ENCODE measurements around the gene SLC19A2.
"Not testable (repeated sequence)": the region's sequence is repeated elsewhere in the genome, so short reads cannot be mapped to it uniquely, and the experiment has no call there.

The SLC19A2 gene

DNA sequence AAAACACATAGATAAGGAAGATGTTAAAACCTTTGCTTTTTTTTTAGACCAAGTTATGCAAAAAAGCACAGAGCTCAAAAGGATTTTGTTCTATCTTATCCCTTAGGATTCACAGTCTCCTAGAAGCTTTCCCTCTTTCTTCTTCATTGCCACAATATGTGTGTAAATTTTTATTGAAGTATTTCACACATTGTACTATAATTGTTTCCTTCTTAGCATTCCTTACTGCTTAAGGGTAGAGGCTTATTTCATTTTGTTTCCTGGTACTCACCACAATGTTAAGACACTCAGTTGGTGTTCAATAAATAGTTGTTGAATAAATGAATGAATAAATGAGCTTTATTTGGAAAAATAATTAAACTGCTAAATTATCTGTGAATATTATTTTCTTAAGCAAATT, 29.9 kb upstream of the SLC19A2 start:
- no peak overlapping the region for H3K4me3 Mint-ChIP-seq
- H3K36me3 Mint-ChIP-seq (ENCODE audit: low read depth), result peaks cover 73% of the 10 kb centered on the region
- H3K9me3 Mint-ChIP-seq, result no peaks in the 10 kb centered on the region
- H3K4me1 Mint-ChIP-seq, result no peaks in the 10 kb centered on the region
- H3K27me3 Mint-ChIP-seq, result no peaks in the 10 kb centered on the region
- DNase-seq (no peak), ATAC-seq (no peak)
- no peak overlapping the region for H3K27ac Mint-ChIP-seq

DNA sequence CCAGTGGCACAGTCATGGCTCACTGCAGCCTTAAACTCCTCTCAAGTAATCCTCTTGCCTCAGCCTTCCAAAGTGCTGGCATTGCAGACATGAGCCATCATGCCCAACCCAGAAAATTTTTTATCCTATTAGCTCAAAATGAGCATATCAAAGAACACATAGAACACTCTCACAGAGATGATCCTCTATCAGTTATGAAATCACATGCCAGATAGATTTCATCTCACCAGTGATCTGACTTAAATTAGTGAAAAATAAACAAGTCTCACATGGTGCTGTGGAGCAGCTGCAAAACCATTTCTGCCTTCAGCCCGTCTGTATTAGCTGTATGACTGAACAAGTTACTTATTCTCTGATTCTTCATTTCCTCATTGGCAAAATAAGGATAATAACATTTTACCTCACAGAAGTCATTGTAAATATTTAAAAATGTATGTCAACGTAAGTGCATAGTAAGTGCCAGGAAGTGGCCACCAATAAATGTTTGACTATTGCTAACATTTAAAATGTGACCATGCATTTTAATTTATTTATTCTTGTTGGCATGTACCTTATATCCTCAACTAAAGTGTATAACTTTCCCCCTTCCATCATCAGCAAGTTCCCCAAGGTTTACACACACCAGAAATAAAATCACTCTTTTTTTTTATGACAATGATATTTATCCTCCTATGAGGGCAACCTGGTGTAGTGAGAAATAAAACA, 29.0 kb upstream of the SLC19A2 start:
- no peak overlapping the region for H3K4me3 Mint-ChIP-seq
- no peaks in the 10 kb centered on the region for H3K9me3 Mint-ChIP-seq
- no peak for DNase-seq
- no peaks in the 10 kb centered on the region for H3K27me3 Mint-ChIP-seq
- no peaks in the 10 kb centered on the region for H3K4me1 Mint-ChIP-seq
- peaks cover 66% of the 10 kb centered on the region for H3K36me3 Mint-ChIP-seq (ENCODE audit: low read depth)
- ATAC-seq, result no peak
- H3K27ac Mint-ChIP-seq, result no peak overlapping the region

DNA sequence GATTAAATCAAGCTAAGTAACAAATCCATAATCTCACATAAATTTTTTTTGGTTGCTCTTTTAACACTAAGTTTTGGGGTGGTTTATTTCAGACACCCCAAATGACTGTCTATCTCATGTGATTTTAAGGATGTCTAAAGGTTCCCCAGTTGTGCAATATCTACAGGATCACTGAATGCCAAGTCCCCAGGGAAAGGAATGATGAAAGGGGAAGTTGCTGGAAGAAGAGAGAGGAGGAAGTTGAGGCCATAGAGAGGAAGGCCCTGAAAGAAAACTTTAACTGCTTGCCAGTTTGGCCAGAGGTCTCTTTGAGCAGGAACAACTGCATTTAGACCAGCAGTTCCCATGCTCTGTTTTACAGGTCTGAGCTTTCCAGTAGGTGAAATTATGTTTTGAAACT, 27.5 kb upstream of the SLC19A2 start:
- no peaks in the 10 kb centered on the region for H3K9me3 Mint-ChIP-seq
- H3K4me1 Mint-ChIP-seq, result peaks cover 7% of the 10 kb centered on the region
- DNase-seq (no peak), ATAC-seq (no peak)
- no peaks in the 10 kb centered on the region for H3K27me3 Mint-ChIP-seq
- H3K36me3 Mint-ChIP-seq (ENCODE audit: low read depth), result peaks cover 55% of the 10 kb centered on the region
- H3K4me3 Mint-ChIP-seq, result no peak overlapping the region
- no peak overlapping the region for H3K27ac Mint-ChIP-seq

DNA sequence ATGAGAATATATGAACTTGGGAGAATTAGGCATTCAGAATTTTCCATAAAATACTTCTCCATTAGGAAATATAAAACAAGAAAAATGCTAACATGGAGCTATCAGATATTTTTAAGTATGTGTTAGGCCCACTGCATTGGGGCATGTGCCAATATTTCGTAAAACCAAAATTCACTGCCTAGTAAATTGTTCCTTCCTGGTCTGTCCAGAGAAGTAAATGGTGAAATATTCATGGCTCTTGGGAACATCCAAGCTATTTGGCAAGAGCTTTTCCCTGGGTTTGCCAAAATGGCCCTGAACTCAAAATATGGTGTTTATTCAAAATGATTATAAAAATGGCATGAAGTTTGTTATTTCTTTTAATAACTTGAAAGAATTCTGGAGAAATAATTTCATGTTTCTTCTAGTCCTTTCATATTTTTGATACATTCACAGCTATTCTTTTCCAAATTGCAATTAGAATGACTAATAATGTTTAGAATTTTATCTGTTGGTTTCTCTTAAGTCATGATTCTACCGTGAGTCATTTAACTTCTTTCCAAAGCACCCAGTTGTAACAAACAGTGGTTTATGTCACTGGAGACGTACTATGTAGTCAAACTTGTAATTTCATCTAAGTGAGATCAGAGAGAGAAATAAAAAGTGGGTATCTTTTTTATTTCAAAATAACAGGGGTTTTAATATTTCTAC, 25.7 kb upstream of the SLC19A2 start:
- Mint-ChIP-seq H3K4me1 (peaks cover 7% of the 10 kb centered on the region), H3K36me3 (ENCODE audit: low read depth) (peaks cover 39% of the 10 kb centered on the region)
- no peak for DNase-seq

DNA sequence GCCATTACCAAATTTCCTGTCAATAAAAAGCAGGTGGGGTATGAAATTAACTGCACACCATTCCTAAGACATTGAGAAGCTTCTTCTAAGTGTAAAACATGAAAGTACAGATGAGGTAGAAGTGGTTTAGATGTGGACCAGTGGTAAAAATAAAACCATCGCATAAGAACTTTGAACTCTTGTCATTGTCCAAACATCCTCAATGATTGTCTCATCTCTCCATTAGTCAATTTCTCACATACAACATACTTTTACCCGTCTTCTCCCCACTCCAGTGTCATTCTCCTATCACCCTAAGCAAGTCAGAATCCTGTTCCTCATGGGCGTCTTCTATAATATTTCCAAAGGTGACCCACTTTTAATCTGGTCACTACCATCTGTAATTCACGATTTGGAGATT, 24.3 kb upstream of the SLC19A2 start:
- Mint-ChIP-seq H3K27me3 (no peaks in the 10 kb centered on the region), H3K4me3 (no peak overlapping the region), H3K9me3 (no peaks in the 10 kb centered on the region), H3K36me3 (ENCODE audit: low read depth) (peaks cover 27% of the 10 kb centered on the region), H3K4me1 (peaks cover 7% of the 10 kb centered on the region), H3K27ac (no peak overlapping the region)
- DNase-seq (no peak), ATAC-seq (no peak)

More for the DNA sequence above, 25.7 kb upstream of the SLC19A2 start:
- H3K9me3 Mint-ChIP-seq, result no peaks in the 10 kb centered on the region
- H3K27ac Mint-ChIP-seq, result no peak overlapping the region
- ATAC-seq, result no peak
- H3K27me3 Mint-ChIP-seq, result no peaks in the 10 kb centered on the region
- H3K4me3 Mint-ChIP-seq, result no peak overlapping the region

DNA sequence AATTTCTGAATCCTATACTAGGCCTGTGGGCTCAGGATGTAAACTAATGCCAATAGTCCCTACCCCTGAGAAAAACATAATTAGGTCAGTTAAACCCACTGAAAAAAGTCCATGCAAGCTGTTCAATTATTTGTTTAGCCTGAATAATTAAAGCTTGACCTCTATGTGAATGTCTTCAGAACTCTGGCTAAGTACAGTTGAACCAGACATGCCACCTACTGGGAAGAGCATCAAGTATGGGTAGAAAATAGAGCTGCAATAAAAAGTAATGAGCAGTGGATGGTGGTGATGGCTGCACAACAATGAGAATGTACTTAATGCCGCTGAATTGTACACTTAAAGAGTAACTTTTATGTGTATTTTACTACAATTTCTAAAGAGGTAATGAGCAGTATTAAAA, 23.6 kb upstream of the SLC19A2 start:
- Mint-ChIP-seq H3K36me3 (ENCODE audit: low read depth) (peaks cover 23% of the 10 kb centered on the region), H3K4me1 (peaks cover 7% of the 10 kb centered on the region), H3K27ac (no peak overlapping the region), H3K9me3 (no peaks in the 10 kb centered on the region), H3K4me3 (no peak overlapping the region), H3K27me3 (no peaks in the 10 kb centered on the region)
- DNase-seq, result no peak
- no peak for ATAC-seq

DNA sequence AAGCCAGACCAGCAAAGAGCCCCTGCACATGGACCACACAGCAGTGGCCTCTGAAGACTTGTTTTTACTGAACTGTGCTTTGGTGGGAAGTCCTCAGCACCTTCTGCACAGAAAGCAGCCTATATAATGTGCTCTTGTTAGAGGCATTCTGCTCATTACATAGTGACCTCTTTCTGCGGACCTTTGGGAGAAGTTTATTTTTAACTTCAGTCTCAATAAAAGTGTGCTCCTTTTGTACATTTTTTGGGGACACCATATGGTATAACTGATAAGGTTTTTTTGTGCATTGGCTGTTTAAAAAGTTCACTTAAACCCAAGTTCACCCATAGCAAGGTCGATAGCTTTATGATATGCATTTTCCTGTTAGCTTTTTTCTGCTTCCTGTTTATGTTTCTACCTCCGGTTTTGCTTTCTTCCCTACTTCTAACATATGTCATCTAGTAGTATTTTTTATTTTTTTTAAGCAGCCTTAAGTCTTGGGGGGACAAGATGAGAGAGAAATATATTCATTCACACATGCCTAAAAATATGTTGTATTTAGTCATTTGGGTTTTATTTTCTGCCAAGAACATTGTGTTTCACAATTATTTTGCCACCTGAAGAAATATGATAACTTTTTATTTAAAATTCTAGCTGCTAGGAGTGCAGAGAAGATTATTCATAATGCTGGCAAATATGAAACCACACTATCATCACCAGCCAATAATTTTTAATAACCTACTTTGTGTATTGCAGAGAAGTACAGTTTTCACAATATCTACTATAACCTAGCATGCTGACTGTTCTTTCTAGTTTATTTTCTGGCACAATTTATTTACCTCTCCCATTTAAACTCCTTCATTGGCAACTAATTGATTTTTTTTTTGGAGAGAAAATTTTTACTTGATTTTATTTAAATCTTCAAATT, 22.9 kb upstream of the SLC19A2 start:
- H3K9me3 Mint-ChIP-seq, result no peaks in the 10 kb centered on the region
- no peak for DNase-seq
- no peaks in the 10 kb centered on the region for H3K27me3 Mint-ChIP-seq
- H3K4me3 Mint-ChIP-seq, result no peak overlapping the region
- peaks cover 23% of the 10 kb centered on the region for H3K36me3 Mint-ChIP-seq (ENCODE audit: low read depth)
- ATAC-seq, result no peak
- peaks cover 7% of the 10 kb centered on the region for H3K4me1 Mint-ChIP-seq
- H3K27ac Mint-ChIP-seq, result no peak overlapping the region

DNA sequence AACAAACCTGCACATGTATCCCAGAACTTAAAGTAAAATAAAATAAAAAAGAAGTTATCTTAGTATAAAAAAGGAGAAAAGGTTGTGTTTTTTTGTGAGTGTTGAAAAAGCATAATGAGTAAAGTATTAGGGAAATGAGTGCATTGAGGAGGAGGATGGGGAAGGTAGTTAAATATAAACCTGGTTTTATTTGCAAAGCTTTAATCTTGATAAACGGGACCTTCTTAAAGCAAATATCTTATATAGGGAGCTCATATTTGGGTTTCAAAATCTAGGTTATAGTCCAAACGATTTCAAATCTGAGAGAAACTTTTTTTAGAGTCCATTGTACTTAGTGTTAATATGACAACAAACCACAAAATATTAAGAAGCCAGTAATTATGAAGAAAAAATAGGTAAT, 21.7 kb upstream of the SLC19A2 start:
- H3K4me3 Mint-ChIP-seq, result no peak overlapping the region
- no peaks in the 10 kb centered on the region for H3K9me3 Mint-ChIP-seq
- peaks cover 20% of the 10 kb centered on the region for H3K36me3 Mint-ChIP-seq (ENCODE audit: low read depth)
- DNase-seq (no peak), ATAC-seq (no peak)
- H3K27me3 Mint-ChIP-seq, result no peaks in the 10 kb centered on the region
- peaks cover 7% of the 10 kb centered on the region for H3K4me1 Mint-ChIP-seq
- no peak overlapping the region for H3K27ac Mint-ChIP-seq

DNA sequence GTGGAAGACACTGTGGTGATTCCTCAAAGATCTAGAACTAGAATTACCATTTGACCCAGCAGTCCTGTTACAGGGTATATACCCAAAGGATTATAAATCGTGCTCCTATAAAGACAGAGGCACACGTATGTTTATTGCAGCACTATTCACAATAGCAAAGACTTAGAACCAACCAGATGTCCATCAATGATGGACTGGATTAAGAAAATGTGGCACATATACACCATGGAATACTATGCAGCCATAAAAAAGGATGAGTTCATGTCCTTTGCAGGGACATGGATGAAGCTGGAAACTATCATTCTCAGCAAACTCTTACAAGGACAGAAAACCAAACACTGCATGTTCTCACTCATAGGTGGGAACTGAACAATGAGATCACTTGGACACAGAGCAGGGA, 17.9 kb upstream of the SLC19A2 start:
- H3K4me3 Mint-ChIP-seq, H3K27me3 Mint-ChIP-seq, H3K9me3 Mint-ChIP-seq, H3K27ac Mint-ChIP-seq, ATAC-seq, H3K4me1 Mint-ChIP-seq, DNase-seq: not testable (repeated sequence)
- peaks cover 23% of the 10 kb centered on the region for H3K36me3 Mint-ChIP-seq (ENCODE audit: low read depth)

DNA sequence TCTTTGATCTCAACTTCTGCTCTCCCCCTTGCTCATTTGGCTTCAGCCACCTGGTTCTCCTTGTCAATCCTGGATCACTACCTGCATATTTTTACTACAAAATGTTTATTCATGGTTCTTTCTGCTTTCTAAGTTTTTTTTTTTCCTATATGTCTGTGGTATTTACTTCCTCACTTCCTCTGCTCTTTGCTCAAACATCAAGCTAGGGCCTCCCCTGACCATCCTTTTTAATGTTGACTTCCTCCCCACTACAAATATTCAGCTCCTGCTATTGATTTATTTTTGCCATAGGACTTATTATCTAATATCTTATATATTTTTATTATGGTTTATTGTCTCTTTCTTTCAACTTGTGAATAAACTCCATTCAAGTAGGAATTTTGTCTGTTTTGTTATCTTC, 14.1 kb upstream of the SLC19A2 start:
- ATAC-seq, result no peak
- H3K27me3 Mint-ChIP-seq, result peaks cover 7% of the 10 kb centered on the region
- H3K4me1 Mint-ChIP-seq, result peaks cover 8% of the 10 kb centered on the region
- no peak for DNase-seq
- peaks cover 9% of the 10 kb centered on the region for H3K9me3 Mint-ChIP-seq
- peaks cover 26% of the 10 kb centered on the region for H3K36me3 Mint-ChIP-seq (ENCODE audit: low read depth)
- no peak overlapping the region for H3K27ac Mint-ChIP-seq
- no peak overlapping the region for H3K4me3 Mint-ChIP-seq

DNA sequence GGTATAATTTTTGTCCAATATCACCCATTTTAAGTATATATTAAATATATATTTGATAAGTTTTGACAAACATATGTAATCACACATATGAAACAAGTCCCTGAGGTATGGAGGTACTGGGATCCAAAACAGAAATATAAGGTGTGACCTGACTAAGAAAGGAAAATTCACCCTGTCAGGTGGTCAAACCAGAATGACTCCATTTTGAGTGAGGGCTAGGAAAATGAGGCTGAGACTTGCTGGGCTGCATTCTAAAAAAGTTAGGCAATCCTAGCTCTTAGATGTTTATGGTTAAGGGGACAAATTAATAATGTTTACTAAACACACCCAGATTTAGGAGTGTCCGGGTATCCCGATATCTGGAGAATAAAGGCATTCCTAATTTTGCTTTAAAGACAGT, 11.6 kb upstream of the SLC19A2 start:
- Mint-ChIP-seq H3K9me3 (peaks cover 9% of the 10 kb centered on the region), H3K36me3 (ENCODE audit: low read depth) (peaks cover 14% of the 10 kb centered on the region), H3K4me3 (no peak overlapping the region), H3K27ac (no peak overlapping the region), H3K4me1 (peaks cover 9% of the 10 kb centered on the region), H3K27me3 (peaks cover 7% of the 10 kb centered on the region)
- no peak for DNase-seq
- ATAC-seq, result no peak

DNA sequence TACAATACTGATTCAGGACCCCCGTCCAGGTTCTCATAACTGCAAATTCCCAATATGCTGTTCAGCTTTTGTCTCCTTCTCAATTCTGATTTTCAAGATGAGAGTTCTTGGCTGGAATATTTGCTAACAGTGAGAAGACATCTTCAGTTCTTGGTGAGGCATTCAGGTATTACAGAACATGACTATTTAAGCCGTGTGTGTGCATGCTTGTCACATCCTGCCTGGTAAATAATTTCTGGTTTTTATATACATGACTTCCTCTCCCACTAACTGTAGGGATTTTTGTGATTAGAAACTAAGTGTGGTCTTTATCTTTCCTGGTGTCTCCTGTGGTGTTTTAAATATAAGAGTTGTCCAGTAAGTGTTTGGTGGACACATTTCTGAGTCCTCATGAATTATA, 10.2 kb upstream of the SLC19A2 start:
- no peak overlapping the region for H3K27ac Mint-ChIP-seq
- peaks cover 22% of the 10 kb centered on the region for H3K4me1 Mint-ChIP-seq
- DNase-seq (no peak), ATAC-seq (no peak)
- H3K4me3 Mint-ChIP-seq, result no peak overlapping the region
- H3K9me3 Mint-ChIP-seq, result peaks cover 9% of the 10 kb centered on the region
- peaks cover 12% of the 10 kb centered on the region for H3K36me3 Mint-ChIP-seq (ENCODE audit: low read depth)
- H3K27me3 Mint-ChIP-seq, result peaks cover 7% of the 10 kb centered on the region

DNA sequence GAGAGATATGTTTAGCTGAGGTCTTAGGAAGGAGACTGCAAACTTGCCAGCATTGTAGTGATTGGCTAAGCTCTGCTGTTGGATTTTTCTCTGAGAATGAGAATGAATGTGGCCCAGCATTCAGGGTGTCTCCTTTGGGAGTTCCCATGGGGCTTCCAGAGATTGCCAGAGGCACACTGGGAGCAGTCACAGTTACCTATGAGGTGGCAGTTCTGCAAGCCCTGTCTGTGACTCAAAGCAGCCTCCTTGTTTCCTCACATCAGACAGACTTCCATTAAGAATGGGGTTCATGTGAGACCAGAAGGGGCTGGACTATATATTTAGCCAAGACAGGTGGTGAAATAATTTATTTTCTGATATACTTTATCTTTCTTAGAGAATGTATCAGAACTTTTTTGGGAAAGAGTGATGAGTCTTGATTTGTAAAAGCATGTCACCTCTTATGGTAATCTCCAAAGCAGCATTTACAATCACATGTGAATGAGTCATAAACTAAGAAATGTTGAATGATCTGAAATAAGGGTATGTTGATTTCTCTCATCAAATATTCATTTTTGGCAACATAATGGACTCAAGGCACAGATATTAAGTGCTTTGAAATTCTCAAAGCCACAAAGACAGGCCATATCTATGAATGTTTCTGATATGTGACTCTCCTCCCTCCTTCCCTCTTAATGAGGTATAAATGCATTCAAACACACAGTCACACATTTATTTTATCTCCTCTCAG, 9.5 kb upstream of the SLC19A2 start:
- Mint-ChIP-seq H3K27ac (no peak overlapping the region), H3K9me3 (peaks cover 9% of the 10 kb centered on the region), H3K36me3 (ENCODE audit: low read depth) (peaks cover 10% of the 10 kb centered on the region), H3K4me1 (peaks cover 23% of the 10 kb centered on the region), H3K4me3 (no peak overlapping the region), H3K27me3 (peaks cover 4% of the 10 kb centered on the region)
- DNase-seq (no peak), ATAC-seq (no peak)

DNA sequence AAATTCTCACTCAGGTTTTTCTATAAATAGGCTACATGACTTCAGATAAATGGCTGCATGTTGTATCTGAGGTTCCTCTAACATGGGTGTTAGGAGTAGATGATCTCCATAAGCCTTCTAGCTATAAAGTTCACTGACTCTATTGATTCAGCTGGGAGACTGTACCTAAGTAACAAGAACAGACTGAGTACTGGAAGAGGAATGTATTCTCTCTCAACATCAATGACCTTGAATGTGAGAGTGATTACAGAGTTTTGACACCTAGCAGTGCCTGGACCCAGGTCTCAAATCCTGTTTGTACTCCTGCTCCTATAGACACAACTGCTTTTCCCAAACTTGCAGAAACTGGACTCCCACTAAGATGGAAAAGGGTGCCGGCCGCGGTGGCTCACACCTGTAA, 8.6 kb upstream of the SLC19A2 start:
- H3K9me3 Mint-ChIP-seq, result peaks cover 9% of the 10 kb centered on the region
- no peaks in the 10 kb centered on the region for H3K27me3 Mint-ChIP-seq
- ATAC-seq, result no peak
- H3K36me3 Mint-ChIP-seq (ENCODE audit: low read depth), result peaks cover 6% of the 10 kb centered on the region
- no peak overlapping the region for H3K27ac Mint-ChIP-seq
- peaks cover 24% of the 10 kb centered on the region for H3K4me1 Mint-ChIP-seq
- no peak overlapping the region for H3K4me3 Mint-ChIP-seq
- no peak for DNase-seq

Measured in activated naive CD8-positive, alpha-beta T cell treated with anti-CD3 and anti-CD28 coated beads, Interleukin-2, amount 50 U/mL, for 24 hours (primary cell).